B cell (primary cell): ENCODE measurements around the gene COPS8. TPM values are rescaled to one million over a fixed set of nuclear protein-coding genes. Genes with fewer than 3 reads are reported as not detected.

Source experiments
- ATAC-seq: fragments of 200-7000 bp; cut with Tn5 transposase; one replicate; pipeline ENCODE4 v1.10.0; 2021; ENCODE audit warnings: low read depth, mild to moderate bottlenecking, moderate number of reproducible peaks, moderate library complexity
- CTCF ChIA-PET: fragments of 350-600 bp; sonication (Branson Sonifier 250); formaldehyde crosslinking; loops from one replicate; lab custom pipeline; 2021; ENCODE audit warnings: antibody characterized with exemption, inconsistent platforms; lab: Charles Lee
- POLR2A ChIA-PET: fragments of 350-600 bp; sonication (Branson Sonifier 250); formaldehyde crosslinking; loops from one replicate; lab custom pipeline; 2021; ENCODE audit warnings: antibody characterized with exemption; lab: Charles Lee
- DNase-seq: peaks from one replicate; pipeline ENCODE4 v3.0.0; 2013
- H2AFZ ChIP-seq: 2 replicates; pipeline ENCODE4 v1.6.1; 2012; ENCODE audit warnings: mild to moderate bottlenecking, low read depth, low read length; ENCODE audit not compliant: insufficient read depth, poor library complexity, severe bottlenecking
- H3K27ac ChIP-seq, 2 donors: 1 replicate in 1 of 2; 2 replicates in 1 of 2; pipeline ENCODE4 v1.5.1; 2012 to 2013; ENCODE audit warnings: low read length in 2 of 2, mild to moderate bottlenecking in 2 of 2, moderate library complexity in 1 of 2
- H3K27me3 ChIP-seq, 4 experiments: fragments of 200-600 bp in 1 of 4; sonication (generic) in 1 of 4; replicated peaks in 1 of 4; 1 replicate in 2 of 4; 2 replicates in 2 of 4; pipeline versions ENCODE4 v1.6.1 to v1.7.0; 2013 to 2016; ENCODE audit warnings: low read length in 3 of 4, mild to moderate bottlenecking in 2 of 4, mixed read lengths in 1 of 4, moderate library complexity in 1 of 4; ENCODE audit not compliant: insufficient read depth in 4 of 4, control insufficient read depth in 3 of 4; ENCODE audit errors: control extremely low read depth in 1 of 4
- H3K36me3 ChIP-seq, 2 experiments: replicated peaks in 1 of 2; 1 replicate in 1 of 2; 2 replicates in 1 of 2; pipeline versions ENCODE4 v1.6.1 to v1.7.1; 2013; ENCODE audit warnings: low read length in 1 of 2; ENCODE audit not compliant: insufficient read depth in 2 of 2, control insufficient read depth in 1 of 2; ENCODE audit errors: control extremely low read depth in 1 of 2, extremely low read depth in 1 of 2
- H3K4me1 ChIP-seq, 2 donors: fragments of 200-600 bp in 1 of 2; sonication (generic) in 1 of 2; 1 replicate in 1 of 2; 2 replicates in 1 of 2; pipeline versions ENCODE4 v1.5.1 to v1.6.1; 2013 to 2017; ENCODE audit warnings: low read length in 2 of 2; ENCODE audit not compliant: control insufficient read depth in 2 of 2, insufficient read depth in 2 of 2
- H3K4me2 ChIP-seq: replicated peaks from 2 replicates; pipeline ENCODE3; 2012; ENCODE audit warnings: mild to moderate bottlenecking, low read depth, low read length; ENCODE audit not compliant: poor library complexity, severe bottlenecking
- H3K4me3 ChIP-seq, 5 experiments: fragments of 200-600 bp in 1 of 5; sonication (generic) in 1 of 5; 1 replicate in 3 of 5; 2 replicates in 2 of 5; pipeline versions ENCODE4 v1.5.1 to v1.7.0; 2011 to 2016; ENCODE audit warnings: low read length in 4 of 5, mild to moderate bottlenecking in 4 of 5, low read depth in 2 of 5, control low read depth in 1 of 5, moderate library complexity in 1 of 5; ENCODE audit not compliant: insufficient read depth in 1 of 5; ENCODE audit errors: control extremely low read depth in 1 of 5, extremely low read depth in 1 of 5
- H3K79me2 ChIP-seq: fragments of 200-600 bp; sonication (generic); one replicate; pipeline ENCODE4 v1.6.0; 2016; ENCODE audit warnings: low read length; ENCODE audit not compliant: control insufficient read depth, insufficient read depth
- H3K9ac ChIP-seq: fragments of 200-600 bp; sonication (generic); 2 replicates; pipeline ENCODE4 v1.6.1; 2017; ENCODE audit warnings: mild to moderate bottlenecking, low read length, moderate library complexity
- H3K9me3 ChIP-seq, 3 donors: one replicate each; pipeline versions ENCODE4 v1.6.1 to v1.7.1; 2013; ENCODE audit warnings: low read length in 2 of 3; ENCODE audit not compliant: control insufficient read depth in 2 of 3, insufficient read depth in 1 of 3; ENCODE audit errors: control extremely low read depth in 1 of 3
- H4K20me1 ChIP-seq: 2 replicates; pipeline ENCODE4 v1.6.0; 2012; ENCODE audit warnings: mild to moderate bottlenecking, low read length; ENCODE audit not compliant: insufficient read depth, control insufficient read depth, poor library complexity, severe bottlenecking
- H3K27ac Mint-ChIP-seq: one replicate; pipeline ENCODE4 v1.8.0; 2021; ENCODE audit warnings: mixed read lengths
- H3K27me3 Mint-ChIP-seq: one replicate; pipeline ENCODE4 v1.8.0; 2021; ENCODE audit warnings: mixed read lengths
- H3K4me1 Mint-ChIP-seq: one replicate; pipeline ENCODE4 v1.8.0; 2021; ENCODE audit warnings: mixed read lengths
- H3K4me3 Mint-ChIP-seq: one replicate; pipeline ENCODE4 v1.8.0; 2021; ENCODE audit warnings: mixed read lengths
- H3K9me3 Mint-ChIP-seq: one replicate; pipeline ENCODE4 v1.8.0; 2022; ENCODE audit warnings: mixed read lengths; ENCODE audit not compliant: insufficient read depth
- EZH2 ChIP-seq: IDR thresholded peaks from 2 replicates; pipeline ENCODE4 v1.6.1; 2012; ENCODE audit warnings: borderline replicate concordance, low read depth, mild to moderate bottlenecking, moderate library complexity, low read length; ENCODE audit not compliant: insufficient read depth, poor library complexity, severe bottlenecking
- WGBS: methylation state at CpG from one replicate; pipeline ENCODE4 v1.1.5; 2013; ENCODE audit warnings: missing lambda C conversion rate; ENCODE audit not compliant: insufficient coverage; 5-methylcytosine and 5-hydroxymethylcytosine counted together
- intact Hi-C: fragments of 100-400 bp; cut with micrococcal nuclease; formaldehyde crosslinking; loops from one replicate; pipeline ENCODE4 v1.10.0; 2022
- polyA plus RNA-seq: library from polyadenylated mRNA; depleted of rRNA; stranded (reverse); fragments of >200 nt; gene quantifications from 2 replicates; pipeline ENCODE4 v1.2.3, GENCODE V29; 2012
- total RNA-seq, 2 donors: library from RNA; stranded (reverse); fragments of 120-200 nt in 1 of 2; gene quantifications; 1 replicate in 1 of 2; 2 replicates in 1 of 2; pipeline versions ENCODE4 v1.2.3 to v1.2.4, GENCODE V29; 2013 to 2022
- TF ChIP-seq, protein P1 (sequence below): fragments of 200-600 bp; IDR thresholded peaks from one replicate; pipeline ENCODE4 v1.8.0; 2022; ENCODE audit warnings: antibody characterized with exemption, mild to moderate bottlenecking

Gene COPS8
- total and polyA plus RNA-seq, 2 donors (not counting 1 experiment from before 2014, with no cell fraction given), result 21.7 to 34.2 TPM

GRCh38 chr2:237118025-237118424 lies 32.3 kb downstream of the COPS8 start:
- 100% methylated on average over 1 of the region's 1 CpG for WGBS
- H3K27ac Mint-ChIP-seq, result no peak overlapping the region

DNA sequence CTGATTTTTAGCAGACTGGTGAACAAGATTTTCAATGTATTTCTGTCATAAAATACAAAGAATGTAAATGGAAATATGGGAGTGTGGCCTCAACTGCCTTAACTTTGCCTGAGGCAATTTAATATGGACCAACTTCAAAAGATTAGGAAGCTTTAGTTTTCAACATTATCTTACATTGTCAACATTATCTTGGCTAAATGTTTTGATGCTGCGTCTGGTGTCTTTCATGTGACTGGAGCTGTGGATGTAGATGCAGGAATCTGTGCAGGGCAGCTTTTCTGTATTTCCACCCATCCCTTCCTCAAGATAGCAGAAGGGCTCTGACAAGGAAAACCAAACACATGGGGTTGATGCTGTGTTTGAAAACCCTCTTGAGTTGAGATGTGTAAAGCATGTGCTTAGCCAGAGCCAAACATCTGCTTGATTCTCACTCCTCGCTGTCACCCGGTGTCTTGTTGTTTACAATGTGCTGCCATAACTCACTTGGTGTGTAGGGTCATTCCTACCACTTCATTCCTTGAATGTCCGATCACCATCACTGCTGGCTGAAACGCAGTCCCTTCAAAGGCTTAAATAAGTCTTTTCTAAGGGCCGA lies 33.0 kb downstream of the COPS8 start:
- Histone ChIP-seq H3K4me1 (peaks cover 0 to 5% of the 10 kb centered on the region in 2 donors), H3K79me2 (no peaks in the 10 kb centered on the region), H3K9me3 (no peaks in the 10 kb centered on the region), H3K4me2 (no peak overlapping the region), H3K27me3 (no peaks in the 10 kb centered on the region), H3K36me3 (no peaks in the 10 kb centered on the region), H3K4me3 (no peak overlapping the region), H4K20me1 (no peaks in the 10 kb centered on the region), H3K27ac (no peak overlapping the region), H3K9ac (no peak overlapping the region), H2AFZ (no peak overlapping the region)
- DNase-seq, result no peak
- CTCF ChIA-PET, result no interaction called here
- Mint-ChIP-seq H3K4me3 (no peak overlapping the region), H3K27me3 (no peaks in the 10 kb centered on the region), H3K27ac (no peak overlapping the region), H3K4me1 (peaks cover 5% of the 10 kb centered on the region), H3K9me3 (no peaks in the 10 kb centered on the region)
- POLR2A ChIA-PET, result no interaction called here
- no peak for ATAC-seq
- intact Hi-C loops, result no loop called here
- WGBS, result 100% methylated on average over 1 of the region's 6 CpGs
- TF ChIP-seq, protein P1, sequence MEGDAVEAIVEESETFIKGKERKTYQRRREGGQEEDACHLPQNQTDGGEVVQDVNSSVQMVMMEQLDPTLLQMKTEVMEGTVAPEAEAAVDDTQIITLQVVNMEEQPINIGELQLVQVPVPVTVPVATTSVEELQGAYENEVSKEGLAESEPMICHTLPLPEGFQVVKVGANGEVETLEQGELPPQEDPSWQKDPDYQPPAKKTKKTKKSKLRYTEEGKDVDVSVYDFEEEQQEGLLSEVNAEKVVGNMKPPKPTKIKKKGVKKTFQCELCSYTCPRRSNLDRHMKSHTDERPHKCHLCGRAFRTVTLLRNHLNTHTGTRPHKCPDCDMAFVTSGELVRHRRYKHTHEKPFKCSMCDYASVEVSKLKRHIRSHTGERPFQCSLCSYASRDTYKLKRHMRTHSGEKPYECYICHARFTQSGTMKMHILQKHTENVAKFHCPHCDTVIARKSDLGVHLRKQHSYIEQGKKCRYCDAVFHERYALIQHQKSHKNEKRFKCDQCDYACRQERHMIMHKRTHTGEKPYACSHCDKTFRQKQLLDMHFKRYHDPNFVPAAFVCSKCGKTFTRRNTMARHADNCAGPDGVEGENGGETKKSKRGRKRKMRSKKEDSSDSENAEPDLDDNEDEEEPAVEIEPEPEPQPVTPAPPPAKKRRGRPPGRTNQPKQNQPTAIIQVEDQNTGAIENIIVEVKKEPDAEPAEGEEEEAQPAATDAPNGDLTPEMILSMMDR, result no peak
- no peak for TF ChIP-seq EZH2

More at GRCh38 chr2:237118025-237118424, 32.3 kb downstream of the COPS8 start:
- no peak overlapping the region for H3K4me2 ChIP-seq
- CTCF ChIA-PET, result no interaction called here
- H4K20me1 ChIP-seq, result no peaks in the 10 kb centered on the region
- TF ChIP-seq EZH2, result no peak
- Mint-ChIP-seq H3K27me3 (no peaks in the 10 kb centered on the region), H3K4me3 (no peak overlapping the region), H3K9me3 (no peaks in the 10 kb centered on the region), H3K4me1 (peaks cover 5% of the 10 kb centered on the region)
- no peak overlapping the region for H2AFZ ChIP-seq
- H3K27ac ChIP-seq, result no peak overlapping the region
- no peaks in the 10 kb centered on the region for H3K9me3 ChIP-seq
- intact Hi-C loops, result no loop called here
- H3K4me1 ChIP-seq, result peaks cover 0 to 5% of the 10 kb centered on the region in 2 donors
- ATAC-seq, result no peak
- H3K27me3 ChIP-seq, result no peaks in the 10 kb centered on the region
- H3K36me3 ChIP-seq, result no peaks in the 10 kb centered on the region
- no peak overlapping the region for H3K4me3 ChIP-seq
- DNase-seq, result no peak
- no peak overlapping the region for H3K9ac ChIP-seq
- POLR2A ChIA-PET, result no interaction called here
- H3K79me2 ChIP-seq, result no peaks in the 10 kb centered on the region
